Left lung (tissue), 10 donors: ENCODE measurements around the gene GIPC3. TPM values are rescaled to one million over a fixed set of nuclear protein-coding genes. Genes with fewer than 3 reads are reported as not detected.

ENCODE experiments used
- ATAC-seq: fragments of 200-7000 bp; cut with Tn5 transposase; one replicate; pipeline ENCODE4 v1.9.1; 2020; ENCODE audit warnings: moderate library complexity
- DNase-seq, 4 donors: peaks; one replicate each; pipeline ENCODE4 v3.0.0-alpha.2; 2013 to 2020
- H3K27ac ChIP-seq, 2 donors: fragments of 200-600 bp; sonication (generic) in 1 of 2; one replicate each; pipeline versions ENCODE4 v1.5.0 to v1.8.0; 2020 to 2021
- H3K27me3 ChIP-seq, 2 donors: fragments of 200-600 bp; sonication (generic) in 1 of 2; one replicate each; pipeline versions ENCODE4 v1.5.0 to v1.8.0; 2020 to 2021
- H3K36me3 ChIP-seq, 2 donors: fragments of 200-600 bp; sonication (generic) in 1 of 2; one replicate each; pipeline versions ENCODE4 v1.5.0 to v1.8.0; 2020 to 2021
- H3K4me1 ChIP-seq, 2 donors: fragments of 200-600 bp; one replicate each; pipeline ENCODE4 v1.8.0; 2021
- H3K4me3 ChIP-seq, 2 donors: fragments of 200-600 bp; sonication (generic) in 1 of 2; one replicate each; pipeline versions ENCODE4 v1.5.0 to v1.8.0; 2020 to 2021; ENCODE audit warnings: mild to moderate bottlenecking in 1 of 2
- H3K9me3 ChIP-seq, 2 donors: fragments of 200-600 bp; sonication (generic) in 1 of 2; one replicate each; pipeline versions ENCODE4 v1.5.0 to v1.8.0; 2020 to 2021
- intact Hi-C, 2 donors: fragments of 100-400 bp; cut with DNase I; formaldehyde crosslinking; loops; one replicate each; pipeline versions ENCODE4 v1.11.2 to v1.14.2; 2022
- polyA plus RNA-seq, 6 donors: library from polyadenylated mRNA; unstranded; fragments of 120-200 nt; gene quantifications; one replicate each; pipeline ENCODE4 v1.2.1, GENCODE V29; 2013; ENCODE audit not compliant: insufficient read length in 6 of 6
- total RNA-seq, 2 donors: library from RNA; stranded (reverse); fragmentation: NEBNext Ultra II Directional; extraction: Animal tissue kit (Norgen Biotek cat#: 25700); gene quantifications; one replicate each; pipeline ENCODE4 v1.2.1, GENCODE V29; 2021
- TF ChIP-seq, protein P1 (sequence below), 2 donors: fragments of 200-600 bp; sonication (generic) in 1 of 2; IDR thresholded peaks; one replicate each; pipeline versions ENCODE4 v1.5.0 to v1.8.0; 2021; ENCODE audit warnings: antibody characterized with exemption in 2 of 2
- donor health status: DM: no; HTN: yes; CAD: no.
- donor health status: DM: no; HTN: no; CAD: no.

Gene GIPC3
- total and polyA plus RNA-seq, 8 donors = 3.1 to 8.5 (median 4.4) TPM

GRCh38 chr19:3632739-3633558 lies 47.7 kb downstream of the GIPC3 start:
- DNase-seq (no peak), ATAC-seq (no peak)
- TF ChIP-seq, protein P1, sequence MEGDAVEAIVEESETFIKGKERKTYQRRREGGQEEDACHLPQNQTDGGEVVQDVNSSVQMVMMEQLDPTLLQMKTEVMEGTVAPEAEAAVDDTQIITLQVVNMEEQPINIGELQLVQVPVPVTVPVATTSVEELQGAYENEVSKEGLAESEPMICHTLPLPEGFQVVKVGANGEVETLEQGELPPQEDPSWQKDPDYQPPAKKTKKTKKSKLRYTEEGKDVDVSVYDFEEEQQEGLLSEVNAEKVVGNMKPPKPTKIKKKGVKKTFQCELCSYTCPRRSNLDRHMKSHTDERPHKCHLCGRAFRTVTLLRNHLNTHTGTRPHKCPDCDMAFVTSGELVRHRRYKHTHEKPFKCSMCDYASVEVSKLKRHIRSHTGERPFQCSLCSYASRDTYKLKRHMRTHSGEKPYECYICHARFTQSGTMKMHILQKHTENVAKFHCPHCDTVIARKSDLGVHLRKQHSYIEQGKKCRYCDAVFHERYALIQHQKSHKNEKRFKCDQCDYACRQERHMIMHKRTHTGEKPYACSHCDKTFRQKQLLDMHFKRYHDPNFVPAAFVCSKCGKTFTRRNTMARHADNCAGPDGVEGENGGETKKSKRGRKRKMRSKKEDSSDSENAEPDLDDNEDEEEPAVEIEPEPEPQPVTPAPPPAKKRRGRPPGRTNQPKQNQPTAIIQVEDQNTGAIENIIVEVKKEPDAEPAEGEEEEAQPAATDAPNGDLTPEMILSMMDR (IDR thresholded peaks at IDR 0.05) = no peak
- intact Hi-C loops = no loop called here
- no peaks in the 10 kb centered on the region for H3K4me1 ChIP-seq
- H3K27me3 ChIP-seq = no peaks in the 10 kb centered on the region
- peaks cover 0 to 55% of the 10 kb centered on the region in 2 donors for H3K36me3 ChIP-seq
- H3K4me3 ChIP-seq = no peak overlapping the region
- H3K9me3 ChIP-seq = no peaks in the 10 kb centered on the region
- H3K27ac ChIP-seq = no peak overlapping the region

GRCh38 chr19:3633559-3633988 lies 48.3 kb downstream of the GIPC3 start:
- Histone ChIP-seq H3K9me3 (no peaks in the 10 kb centered on the region), H3K36me3 (peaks cover 0 to 62% of the 10 kb centered on the region in 2 donors), H3K4me3 (no peak overlapping the region), H3K4me1 (no peaks in the 10 kb centered on the region), H3K27me3 (no peaks in the 10 kb centered on the region), H3K27ac (no peak overlapping the region)
- no peak for ATAC-seq
- DNase-seq = no peak
- TF ChIP-seq, protein P1 (IDR thresholded peaks at IDR 0.05) = no peak
- intact Hi-C loops = no loop called here

GRCh38 chr19:3634496-3635045 lies 49.3 kb downstream of the GIPC3 start:
- TF ChIP-seq, protein P1 (IDR thresholded peaks at IDR 0.05) = no peak
- ATAC-seq (no peak), DNase-seq (no peak)
- peaks cover 0 to 72% of the 10 kb centered on the region in 2 donors for H3K36me3 ChIP-seq
- H3K4me1 ChIP-seq = no peaks in the 10 kb centered on the region
- no peak overlapping the region for H3K4me3 ChIP-seq
- no peak overlapping the region for H3K27ac ChIP-seq
- intact Hi-C loops = no loop called here
- no peaks in the 10 kb centered on the region for H3K9me3 ChIP-seq
- no peaks in the 10 kb centered on the region for H3K27me3 ChIP-seq

DNA sequence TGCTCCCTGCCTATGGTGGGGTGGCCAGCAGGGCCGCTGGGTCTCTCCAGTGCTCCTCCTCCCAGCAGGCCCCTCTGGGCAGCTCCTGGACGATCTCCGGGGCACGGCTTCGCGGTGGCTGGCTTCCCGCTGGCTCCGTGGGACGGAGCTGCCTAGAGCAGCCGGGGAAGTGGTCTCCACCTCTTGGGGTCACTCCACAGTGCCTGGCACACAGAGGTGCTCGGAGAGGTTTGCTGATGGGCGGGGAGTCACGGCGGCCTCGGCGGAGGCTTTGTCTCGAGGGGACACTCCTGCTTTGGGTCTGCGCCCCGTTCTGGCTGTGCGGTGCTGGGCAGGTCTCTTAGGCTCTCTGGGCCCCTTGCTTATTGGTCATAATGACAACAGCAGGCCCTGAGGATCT lies 51.2 kb downstream of the GIPC3 start:
- TF ChIP-seq, protein P1 (IDR thresholded peaks at IDR 0.05) = no peak
- DNase-seq = no peak
- ATAC-seq = no peak

DNA sequence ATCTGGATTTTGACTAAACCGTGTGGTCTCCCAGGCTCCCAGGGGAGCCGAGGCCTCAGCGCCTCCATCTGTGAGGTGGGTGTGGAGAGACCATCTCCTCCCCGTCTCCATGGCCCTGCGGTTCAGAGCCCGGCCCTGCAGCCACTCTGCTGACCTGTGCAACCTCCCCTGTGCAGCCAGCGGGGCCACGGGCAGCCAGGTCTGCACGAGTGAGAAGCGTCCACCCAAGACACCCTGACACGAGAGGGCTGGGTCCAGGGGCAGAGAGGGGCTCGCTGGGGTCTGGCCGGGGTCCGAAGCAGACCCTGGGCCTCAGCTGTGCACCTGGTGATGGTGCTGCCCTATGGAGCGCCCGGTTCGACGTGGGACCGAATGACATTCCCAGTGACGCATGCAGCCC lies 51.7 kb downstream of the GIPC3 start:
- no peak for DNase-seq
- H3K27ac ChIP-seq = no peak overlapping the region
- no peak for ATAC-seq
- no peaks in the 10 kb centered on the region for H3K9me3 ChIP-seq
- peaks cover 0 to 84% of the 10 kb centered on the region in 2 donors for H3K36me3 ChIP-seq
- TF ChIP-seq, protein P1 (IDR thresholded peaks at IDR 0.05) = no peak
- H3K27me3 ChIP-seq = no peaks in the 10 kb centered on the region
- no peak overlapping the region for H3K4me3 ChIP-seq
- intact Hi-C loops = no loop called here
- no peaks in the 10 kb centered on the region for H3K4me1 ChIP-seq

More for the DNA sequence above, 51.2 kb downstream of the GIPC3 start:
- H3K36me3 ChIP-seq = peaks cover 0 to 84% of the 10 kb centered on the region in 2 donors
- H3K27me3 ChIP-seq = no peaks in the 10 kb centered on the region
- H3K4me1 ChIP-seq = no peaks in the 10 kb centered on the region
- intact Hi-C loops = no loop called here
- H3K27ac ChIP-seq = no peak overlapping the region
- no peaks in the 10 kb centered on the region for H3K9me3 ChIP-seq
- H3K4me3 ChIP-seq = no peak overlapping the region
